Measurements from ENCODE around the gene ASMT.

The ASMT gene

DNA sequence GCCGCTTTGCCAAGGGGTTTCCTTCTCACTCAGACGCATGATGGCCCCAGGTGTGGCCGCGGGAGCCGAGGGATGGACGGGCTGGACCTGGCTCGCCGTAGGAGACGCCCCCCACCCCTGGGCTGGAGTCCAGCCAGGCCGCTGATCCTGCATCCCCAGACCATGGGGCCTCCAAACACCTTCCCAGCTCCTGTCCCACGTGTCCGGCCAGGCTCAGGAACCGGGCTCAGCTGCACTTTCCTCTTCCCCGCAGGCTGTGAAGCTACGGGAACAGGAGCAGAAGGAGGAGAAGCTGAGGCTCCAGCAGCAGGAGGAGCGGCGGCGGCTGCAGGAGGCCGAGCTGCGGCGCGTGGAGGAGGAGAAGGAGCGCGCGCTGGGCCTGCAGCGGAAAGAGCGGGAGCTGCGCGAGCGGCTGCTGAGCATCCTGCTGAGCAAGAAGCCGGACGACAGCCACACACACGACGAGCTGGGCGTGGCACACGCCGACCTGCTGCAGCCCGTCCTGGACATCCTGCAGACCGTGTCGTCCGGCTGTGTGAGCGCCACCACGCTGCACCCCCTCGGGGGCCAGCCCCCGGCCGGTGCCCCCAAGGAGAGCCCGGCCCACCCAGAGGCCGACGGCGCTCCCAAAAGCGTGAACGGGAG is 14.3 kb upstream of the ASMT start:
- TF ChIP-seq POLR2AphosphoS5 (IDR thresholded peaks at IDR 0.05; ENCODE audit: low read depth) (no peak), GABPA (IDR thresholded peaks at IDR 0.05; ENCODE audit: low read depth) (no peak), SPI1 (IDR thresholded peaks at IDR 0.05; ENCODE audit: borderline replicate concordance, low read depth) (no peak)
- TF ChIP-seq, protein P1, sequence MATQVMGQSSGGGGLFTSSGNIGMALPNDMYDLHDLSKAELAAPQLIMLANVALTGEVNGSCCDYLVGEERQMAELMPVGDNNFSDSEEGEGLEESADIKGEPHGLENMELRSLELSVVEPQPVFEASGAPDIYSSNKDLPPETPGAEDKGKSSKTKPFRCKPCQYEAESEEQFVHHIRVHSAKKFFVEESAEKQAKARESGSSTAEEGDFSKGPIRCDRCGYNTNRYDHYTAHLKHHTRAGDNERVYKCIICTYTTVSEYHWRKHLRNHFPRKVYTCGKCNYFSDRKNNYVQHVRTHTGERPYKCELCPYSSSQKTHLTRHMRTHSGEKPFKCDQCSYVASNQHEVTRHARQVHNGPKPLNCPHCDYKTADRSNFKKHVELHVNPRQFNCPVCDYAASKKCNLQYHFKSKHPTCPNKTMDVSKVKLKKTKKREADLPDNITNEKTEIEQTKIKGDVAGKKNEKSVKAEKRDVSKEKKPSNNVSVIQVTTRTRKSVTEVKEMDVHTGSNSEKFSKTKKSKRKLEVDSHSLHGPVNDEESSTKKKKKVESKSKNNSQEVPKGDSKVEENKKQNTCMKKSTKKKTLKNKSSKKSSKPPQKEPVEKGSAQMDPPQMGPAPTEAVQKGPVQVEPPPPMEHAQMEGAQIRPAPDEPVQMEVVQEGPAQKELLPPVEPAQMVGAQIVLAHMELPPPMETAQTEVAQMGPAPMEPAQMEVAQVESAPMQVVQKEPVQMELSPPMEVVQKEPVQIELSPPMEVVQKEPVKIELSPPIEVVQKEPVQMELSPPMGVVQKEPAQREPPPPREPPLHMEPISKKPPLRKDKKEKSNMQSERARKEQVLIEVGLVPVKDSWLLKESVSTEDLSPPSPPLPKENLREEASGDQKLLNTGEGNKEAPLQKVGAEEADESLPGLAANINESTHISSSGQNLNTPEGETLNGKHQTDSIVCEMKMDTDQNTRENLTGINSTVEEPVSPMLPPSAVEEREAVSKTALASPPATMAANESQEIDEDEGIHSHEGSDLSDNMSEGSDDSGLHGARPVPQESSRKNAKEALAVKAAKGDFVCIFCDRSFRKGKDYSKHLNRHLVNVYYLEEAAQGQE (IDR thresholded peaks at IDR 0.05; ENCODE audit: insufficient replicate concordance, low read depth) = no peak
- no peak for DNase-seq (ENCODE audit: low read depth in 1 of 2, low spot score in 1 of 2)
- no peak overlapping the region for H3K4me3 ChIP-seq (replicated peaks; ENCODE audit: insufficient read depth, low read length)

DNA sequence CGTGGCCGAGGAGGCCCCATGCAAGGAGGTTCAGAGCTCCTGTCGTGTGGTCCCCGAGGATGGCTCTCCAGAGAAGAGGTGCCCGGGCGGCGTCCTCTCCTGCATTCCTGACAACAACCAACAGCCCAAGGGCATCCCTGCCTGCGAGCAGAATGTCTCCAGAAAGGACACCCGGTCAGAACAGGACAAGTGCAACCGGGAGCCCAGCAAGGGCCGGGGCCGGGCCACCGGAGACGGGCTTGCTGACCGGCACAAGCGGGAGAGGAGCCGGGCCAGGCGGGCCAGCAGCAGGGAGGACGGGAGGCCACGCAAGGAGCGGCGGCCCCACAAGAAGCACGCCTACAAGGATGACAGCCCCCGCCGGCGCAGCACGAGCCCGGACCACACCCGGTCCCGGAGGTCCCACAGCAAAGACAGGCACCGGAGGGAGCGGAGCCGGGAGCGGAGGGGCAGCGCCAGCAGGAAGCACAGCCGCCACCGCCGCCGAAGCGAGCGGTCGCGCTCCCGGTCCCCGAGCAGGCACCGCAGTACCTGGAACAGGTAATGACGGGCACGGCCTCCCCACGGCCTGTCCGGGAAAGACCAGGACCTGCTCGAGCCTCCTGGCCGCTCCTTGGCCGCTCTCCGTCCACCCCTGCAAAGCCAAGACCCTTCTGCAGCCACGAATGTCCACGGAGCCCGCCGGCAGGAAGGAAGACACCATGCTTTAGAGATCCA is 13.7 kb upstream of the ASMT start:
- TF ChIP-seq POLR2AphosphoS5 (IDR thresholded peaks at IDR 0.05; ENCODE audit: low read depth) = no peak
- TF ChIP-seq, protein P1 (IDR thresholded peaks at IDR 0.05; ENCODE audit: insufficient replicate concordance, low read depth) = no peak
- TF ChIP-seq, protein P2, sequence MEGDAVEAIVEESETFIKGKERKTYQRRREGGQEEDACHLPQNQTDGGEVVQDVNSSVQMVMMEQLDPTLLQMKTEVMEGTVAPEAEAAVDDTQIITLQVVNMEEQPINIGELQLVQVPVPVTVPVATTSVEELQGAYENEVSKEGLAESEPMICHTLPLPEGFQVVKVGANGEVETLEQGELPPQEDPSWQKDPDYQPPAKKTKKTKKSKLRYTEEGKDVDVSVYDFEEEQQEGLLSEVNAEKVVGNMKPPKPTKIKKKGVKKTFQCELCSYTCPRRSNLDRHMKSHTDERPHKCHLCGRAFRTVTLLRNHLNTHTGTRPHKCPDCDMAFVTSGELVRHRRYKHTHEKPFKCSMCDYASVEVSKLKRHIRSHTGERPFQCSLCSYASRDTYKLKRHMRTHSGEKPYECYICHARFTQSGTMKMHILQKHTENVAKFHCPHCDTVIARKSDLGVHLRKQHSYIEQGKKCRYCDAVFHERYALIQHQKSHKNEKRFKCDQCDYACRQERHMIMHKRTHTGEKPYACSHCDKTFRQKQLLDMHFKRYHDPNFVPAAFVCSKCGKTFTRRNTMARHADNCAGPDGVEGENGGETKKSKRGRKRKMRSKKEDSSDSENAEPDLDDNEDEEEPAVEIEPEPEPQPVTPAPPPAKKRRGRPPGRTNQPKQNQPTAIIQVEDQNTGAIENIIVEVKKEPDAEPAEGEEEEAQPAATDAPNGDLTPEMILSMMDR (IDR thresholded peaks at IDR 0.05; ENCODE audit: insufficient read depth, low read length) = no peak
- no peak for TF ChIP-seq SPI1 (IDR thresholded peaks at IDR 0.05; ENCODE audit: borderline replicate concordance, low read depth)
- TF ChIP-seq GABPA (IDR thresholded peaks at IDR 0.05; ENCODE audit: low read depth) = no peak
- DNase-seq (ENCODE audit: low read depth in 1 of 2, low spot score in 1 of 2) = no peak
- Histone ChIP-seq H3K27me3 (ENCODE audit: insufficient read depth, poor library complexity, severe bottlenecking) (no peaks in the 10 kb centered on the region), H3K27ac (replicated peaks) (no peak overlapping the region), H3K4me3 (replicated peaks; ENCODE audit: insufficient read depth, low read length) (no peak overlapping the region)

More for the DNA sequence above, 14.3 kb upstream of the ASMT start:
- H3K27me3 ChIP-seq (ENCODE audit: insufficient read depth, poor library complexity, severe bottlenecking) = no peaks in the 10 kb centered on the region
- H3K27ac ChIP-seq (replicated peaks) = no peak overlapping the region

DNA sequence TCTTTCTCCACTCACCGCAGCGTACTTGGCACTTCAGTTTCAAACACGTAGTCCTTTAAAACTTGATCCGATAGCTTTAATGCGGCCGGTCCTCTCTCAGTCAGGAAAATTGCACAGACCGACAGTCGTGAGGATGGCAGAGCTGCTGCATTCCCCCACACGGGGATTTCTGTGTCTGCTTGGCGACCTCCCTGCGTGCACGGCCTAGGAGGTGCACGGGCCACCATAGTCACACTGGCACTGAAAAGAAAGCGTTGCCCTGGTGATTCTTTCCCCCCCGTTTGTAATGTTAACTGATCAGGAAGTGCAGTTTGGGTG is 13.1 kb upstream of the ASMT start:
- H3K27me3 ChIP-seq (ENCODE audit: insufficient read depth, poor library complexity, severe bottlenecking) = no peaks in the 10 kb centered on the region
- H3K4me3 ChIP-seq (replicated peaks; ENCODE audit: insufficient read depth, low read length) = no peak overlapping the region
- no peak overlapping the region for H3K27ac ChIP-seq (replicated peaks)
- DNase-seq (ENCODE audit: low read depth in 1 of 2, low spot score in 1 of 2) = no peak
- no peak for TF ChIP-seq SPI1 (IDR thresholded peaks at IDR 0.05; ENCODE audit: borderline replicate concordance, low read depth)
- TF ChIP-seq POLR2AphosphoS5 (IDR thresholded peaks at IDR 0.05; ENCODE audit: low read depth) = no peak
- TF ChIP-seq, protein P1 (IDR thresholded peaks at IDR 0.05; ENCODE audit: insufficient replicate concordance, low read depth) = no peak
- no peak for TF ChIP-seq GABPA (IDR thresholded peaks at IDR 0.05; ENCODE audit: low read depth)
- TF ChIP-seq, protein P2 (IDR thresholded peaks at IDR 0.05; ENCODE audit: insufficient read depth, low read length) = no peak

Measured in HL-60 (cell line).